ENCODE data around the gene GSTT4.
A peak's percentile ranks its signal among the peaks of the same experiment; 100 is the strongest.
"Not testable (repeated sequence)": the region's sequence is repeated elsewhere in the genome, so short reads cannot be mapped to it uniquely, and the experiment has no call there.

Gene GSTT4

GRCh38 chr22:23986089-23986488, 19.2 kb downstream of the GSTT4 start:
- peak in 1 of 5 donors; percentile 0 for DNase-seq

GRCh38 chr22:23984430-23984829, 20.8 kb downstream of the GSTT4 start:
- peak in 3 of 5 donors; percentile 15 to 53 (median 16) for DNase-seq

DNA sequence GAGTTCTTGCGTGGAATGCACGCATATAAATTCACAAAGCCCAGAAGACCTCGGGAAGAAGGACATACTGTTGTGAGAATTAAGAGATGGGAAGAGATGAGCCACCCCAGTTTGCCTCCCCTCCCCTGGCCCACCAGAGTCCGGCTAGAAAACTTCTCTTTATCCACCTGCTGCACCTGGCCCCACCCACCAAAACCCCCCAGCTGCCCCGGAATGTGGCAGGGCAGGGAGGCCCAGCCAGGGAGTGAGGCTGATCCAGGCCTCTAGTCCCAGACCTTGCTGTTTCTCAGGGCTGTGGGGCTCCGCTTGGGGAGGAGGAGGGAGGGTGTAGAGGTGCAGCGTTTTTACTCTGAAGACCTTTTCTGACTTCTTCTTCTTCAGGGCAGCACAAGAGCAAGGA, 24.7 kb downstream of the GSTT4 start:
- DNase-seq: not testable (repeated sequence)

DNA sequence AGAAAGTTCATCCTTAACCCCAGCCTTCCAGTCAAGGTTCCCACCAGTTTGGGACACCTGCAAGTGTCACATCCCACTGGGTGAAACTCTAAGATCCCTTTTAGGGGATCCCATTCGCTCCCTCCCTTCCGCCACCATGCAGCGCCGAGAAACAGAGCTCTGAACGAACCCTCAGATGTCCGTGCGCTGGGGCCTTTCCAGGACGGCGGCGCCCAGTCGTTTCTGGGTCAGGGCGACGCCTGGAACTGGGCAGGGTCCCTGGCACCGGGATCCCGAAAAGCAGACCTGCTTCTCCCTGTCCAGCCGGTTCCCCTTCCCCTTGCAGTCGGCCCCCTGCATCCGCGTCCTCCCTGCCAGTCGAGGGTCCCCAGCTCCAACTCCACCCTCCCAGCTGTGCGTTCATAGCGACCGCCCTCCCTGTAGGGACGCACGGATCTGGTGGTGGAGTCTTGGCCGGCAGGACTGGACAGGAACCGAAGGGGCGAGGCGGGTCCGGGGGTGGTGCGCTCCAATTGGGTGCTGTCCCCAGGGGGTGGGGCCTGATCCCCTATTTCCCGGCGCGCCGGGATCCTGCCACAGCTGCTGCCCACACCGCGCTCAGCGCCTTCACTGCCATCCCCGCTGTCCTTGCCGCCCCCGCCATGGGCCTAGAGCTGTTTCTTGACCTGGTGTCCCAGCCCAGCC, 25.6 kb downstream of the GSTT4 start, which contains the start of gene GSTT2:
Gene GSTT2 (plus strand): TSS at position 578 of the 684 bp plus-strand sequence.
- DNase-seq: not testable (repeated sequence)

GRCh38 chr22:23977304-23977703, 27.9 kb downstream of the GSTT4 start:
- not testable (repeated sequence) for DNase-seq

- DNase-seq: not testable (repeated sequence)
Measured at GRCh38 chr22:23974836-23975352, 30.4 kb downstream of the GSTT4 start.

- not testable (repeated sequence) for DNase-seq
Measured at GRCh38 chr22:23974345-23974744, 30.9 kb downstream of the GSTT4 start, which contains the start of gene DDT. Gene DDT (minus strand): TSS chr22:23974441. CDS start chr22:23974414, 27 bp downstream.

DNA sequence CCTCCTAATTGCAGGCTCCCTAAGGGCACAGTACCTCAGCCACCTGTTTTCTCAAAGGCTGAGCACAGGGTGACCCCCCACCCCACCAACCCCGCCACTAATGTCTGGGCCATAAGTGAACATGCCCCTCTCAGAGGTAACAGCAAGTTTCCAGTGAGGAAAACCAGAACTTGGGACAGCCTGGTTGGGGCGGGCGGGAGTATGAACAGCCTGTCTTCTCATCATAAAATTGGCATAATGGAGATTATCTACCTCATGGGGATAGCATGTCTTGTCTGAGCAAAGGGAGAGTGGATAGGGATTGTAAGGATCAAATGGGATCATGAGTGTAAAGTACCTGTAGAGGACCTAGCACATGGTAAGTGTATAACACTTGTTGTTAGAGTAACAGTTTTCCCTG, 33.3 kb downstream of the GSTT4 start:
- not testable (repeated sequence) for DNase-seq

GRCh38 chr22:23970816-23971486, 34.3 kb downstream of the GSTT4 start:
- DNase-seq: no peak

DNA sequence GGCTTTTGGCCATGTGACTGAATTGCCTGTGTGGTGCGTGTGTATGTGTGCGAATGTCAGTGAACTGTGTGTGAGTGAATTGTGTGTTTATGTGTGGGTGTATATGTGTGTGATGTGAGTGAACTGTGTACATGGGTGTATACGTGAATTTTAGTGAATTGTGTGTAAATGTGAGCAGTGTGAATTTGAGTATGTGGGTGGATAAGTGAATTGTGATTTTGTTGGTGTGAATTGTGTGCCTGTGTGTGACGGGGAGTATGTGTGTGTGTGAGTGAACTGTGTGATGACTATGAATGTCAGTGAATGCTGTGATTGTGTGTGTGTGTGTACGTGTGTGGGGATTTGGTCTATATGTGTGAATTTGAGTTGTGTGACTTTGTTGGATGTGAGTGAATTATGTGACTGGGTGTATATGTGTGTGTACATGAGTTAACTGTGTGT, 35.0 kb downstream of the GSTT4 start:
- no peak for DNase-seq

- no peak for DNase-seq
Measured at GRCh38 chr22:23969071-23969470, 36.2 kb downstream of the GSTT4 start.

DNA sequence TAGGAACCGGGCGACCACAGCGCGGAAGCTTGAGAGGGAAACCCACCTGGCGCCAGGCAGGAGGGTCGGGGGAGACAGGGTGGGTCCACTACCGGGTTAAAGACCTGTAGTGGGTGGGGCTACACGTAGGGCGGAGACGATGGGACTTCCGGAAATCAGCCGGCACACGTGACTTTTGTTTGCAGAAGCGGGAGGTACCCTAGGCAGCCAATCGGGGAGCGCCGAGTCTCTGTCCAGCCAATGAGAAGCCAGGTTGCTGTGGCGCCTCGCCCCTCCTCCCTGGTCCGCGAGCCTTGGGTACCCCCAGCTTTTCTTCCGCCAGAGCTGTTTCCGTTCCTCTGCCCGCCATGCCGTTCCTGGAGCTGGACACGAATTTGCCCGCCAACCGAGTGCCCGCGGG, 38.7 kb downstream of the GSTT4 start, which contains the start of gene DDTL:
Gene DDTL (plus strand): TSS at position 321 of the 400 bp plus-strand sequence. CDS start 27 bp downstream, at position 348.
- not testable (repeated sequence) for DNase-seq

DNA sequence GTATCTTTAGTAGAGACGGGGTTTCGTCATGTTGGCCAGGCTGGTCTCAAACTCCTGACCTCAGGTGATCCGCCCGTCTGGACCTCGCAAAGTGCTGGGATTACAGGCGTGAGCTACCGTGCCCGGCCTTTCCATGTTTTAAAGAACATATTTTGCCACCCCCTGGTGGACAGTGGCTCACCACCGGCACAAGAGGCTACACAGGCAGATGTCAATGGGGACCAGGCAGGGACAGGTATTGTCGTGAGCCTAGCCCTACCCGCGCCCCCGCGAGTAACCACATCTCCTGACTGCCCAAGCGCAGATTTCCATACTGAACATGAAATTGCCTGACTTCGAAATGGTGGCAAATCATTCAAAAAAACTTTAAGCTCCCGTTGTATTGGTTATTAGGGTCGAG, 39.2 kb downstream of the GSTT4 start:
- not testable (repeated sequence) for DNase-seq

DNA sequence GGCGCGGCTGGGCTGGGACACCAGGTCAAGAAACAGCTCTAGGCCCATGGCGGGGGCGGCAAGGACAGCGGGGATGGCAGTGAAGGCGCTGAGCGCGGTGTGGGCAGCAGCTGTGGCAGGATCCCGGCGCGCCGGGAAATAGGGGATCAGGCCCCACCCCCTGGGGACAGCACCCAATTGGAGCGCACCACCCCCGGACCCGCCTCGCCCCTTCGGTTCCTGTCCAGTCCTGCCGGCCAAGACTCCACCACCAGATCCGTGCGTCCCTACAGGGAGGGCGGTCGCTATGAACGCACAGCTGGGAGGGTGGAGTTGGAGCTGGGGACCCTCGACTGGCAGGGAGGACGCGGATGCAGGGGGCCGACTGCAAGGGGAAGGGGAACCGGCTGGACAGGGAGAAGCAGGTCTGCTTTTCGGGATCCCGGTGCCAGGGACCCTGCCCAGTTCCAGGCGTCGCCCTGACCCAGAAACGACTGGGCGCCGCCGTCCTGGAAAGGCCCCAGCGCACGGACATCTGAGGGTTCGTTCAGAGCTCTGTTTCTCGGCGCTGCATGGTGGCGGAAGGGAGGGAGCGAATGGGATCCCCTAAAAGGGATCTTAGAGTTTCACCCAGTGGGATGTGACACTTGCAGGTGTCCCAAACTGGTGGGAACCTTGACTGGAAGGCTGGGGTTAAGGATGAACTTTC, 44.0 kb downstream of the GSTT4 start, which contains the start of gene GSTT2B:
Gene GSTT2B (minus strand): TSS at position 112 of the 688 bp plus-strand sequence. CDS start 64 bp downstream, at position 48.
- DNase-seq: not testable (repeated sequence)

- DNase-seq: peak; percentile 29 to 77 (median 58)
Measured at GRCh38 chr22:23956301-23956900, 48.9 kb downstream of the GSTT4 start.

GRCh38 chr22:23955886-23956285, 49.4 kb downstream of the GSTT4 start:
- not testable (repeated sequence) for DNase-seq

DNA sequence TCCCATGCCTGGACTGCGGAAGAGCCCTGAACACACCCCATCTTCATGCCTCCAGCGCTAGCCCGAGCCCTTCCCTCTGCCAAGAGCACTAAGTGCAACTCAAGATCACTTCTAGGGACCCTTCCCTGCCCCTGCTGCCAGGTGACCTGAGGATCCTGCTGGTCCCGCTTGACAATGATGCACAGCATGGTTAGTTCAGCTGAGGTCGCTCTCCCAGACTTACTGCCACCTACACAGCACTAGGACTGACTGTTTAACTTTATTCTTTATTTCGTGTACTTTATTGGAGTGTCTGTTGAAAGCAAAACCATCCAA, 50.3 kb downstream of the GSTT4 start:
- DNase-seq: not testable (repeated sequence)

DNA sequence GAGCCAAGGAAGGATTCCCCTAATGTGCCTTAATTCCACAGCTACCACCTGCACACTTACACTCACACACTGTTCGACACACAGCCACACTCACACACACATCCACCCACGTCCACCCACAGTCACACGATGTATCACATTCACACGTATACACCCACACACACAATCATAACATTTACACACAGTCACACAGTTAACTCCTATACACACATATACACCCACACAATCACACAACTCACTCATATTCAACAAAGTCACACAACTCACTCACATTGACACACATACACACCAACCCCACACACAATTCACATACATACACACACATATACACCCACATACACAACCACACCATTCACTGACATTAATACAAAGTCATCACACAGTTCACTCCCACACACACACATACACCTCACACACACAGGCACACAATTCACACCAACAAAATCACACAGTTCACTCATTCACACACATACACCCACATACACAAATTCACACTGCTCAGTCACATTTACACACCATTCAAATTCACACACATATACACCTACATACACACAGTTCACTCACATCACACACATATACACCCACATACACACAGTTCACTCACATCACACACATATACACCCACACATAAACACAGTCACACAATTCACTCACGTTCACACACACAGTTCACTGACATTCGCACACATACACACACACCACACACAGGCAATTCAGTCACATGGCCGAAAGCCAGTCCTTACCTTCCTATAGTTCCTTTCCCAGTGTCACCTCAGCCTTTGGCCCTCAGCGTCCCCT, 50.9 kb downstream of the GSTT4 start:
- DNase-seq: not testable (repeated sequence)

GRCh38 chr22:23953485-23953884, 51.8 kb downstream of the GSTT4 start:
- DNase-seq: not testable (repeated sequence)

DNA sequence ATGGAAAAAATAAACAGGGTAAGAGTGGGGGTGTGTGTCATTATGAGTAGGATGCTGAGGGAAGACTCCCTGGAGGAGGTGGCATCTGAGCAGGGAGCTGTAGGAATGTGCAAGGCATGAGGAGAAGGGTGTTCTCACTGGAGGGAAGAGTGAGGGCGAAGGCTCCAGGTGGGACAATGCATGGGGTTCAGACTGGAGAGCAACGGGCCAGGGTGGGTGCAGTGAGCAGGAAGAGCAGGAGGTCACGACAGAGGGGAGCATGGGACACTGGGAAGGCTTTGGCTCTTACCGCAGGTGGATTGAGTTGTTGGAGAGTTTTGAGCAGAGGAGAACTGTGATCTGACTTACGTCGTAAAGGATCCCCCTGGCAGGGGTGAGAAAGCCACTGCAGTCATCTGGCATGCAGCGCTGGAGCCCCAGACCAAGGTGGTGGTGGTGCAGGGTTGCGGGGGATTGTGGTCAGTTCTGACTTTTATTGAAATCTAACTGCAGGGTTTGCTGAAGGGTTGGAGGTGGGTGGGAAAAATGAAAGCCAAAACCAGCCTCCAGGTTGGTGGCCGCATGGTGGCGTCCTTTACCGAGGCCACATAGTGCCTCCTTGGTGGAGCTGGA, 52.4 kb downstream of the GSTT4 start:
- not testable (repeated sequence) for DNase-seq

GRCh38 chr22:23951383-23951782, 53.9 kb downstream of the GSTT4 start:
- DNase-seq: not testable (repeated sequence)
